Measurements from ENCODE around the gene ADAP2.
"Not testable (repeated sequence)": the region's sequence is repeated elsewhere in the genome, so short reads cannot be mapped to it uniquely, and the experiment has no call there.

ADAP2 gene

GRCh38 chr17:30975042-30975820, 53.5 kb downstream of the ADAP2 start:
- no peak overlapping the region for H3K27ac ChIP-seq
- TF ChIP-seq CTCF (IDR thresholded peaks at IDR 0.05) (no peak), ZFX (IDR thresholded peaks at IDR 0.05; ENCODE audit: borderline replicate concordance) (no peak)

- H3K27ac ChIP-seq = not testable (repeated sequence)
These were observed 58.2 kb downstream of the ADAP2 start for GRCh38 chr17:30979919-30980318.

GRCh38 chr17:30981531-30982519, 60.1 kb downstream of the ADAP2 start:
- no peak overlapping the region for H3K27ac ChIP-seq
- TF ChIP-seq CTCF (IDR thresholded peaks at IDR 0.05) = no peak
- TF ChIP-seq ZFX (IDR thresholded peaks at IDR 0.05; ENCODE audit: borderline replicate concordance) = no peak

- no peak overlapping the region for H3K27ac ChIP-seq
These were observed 61.1 kb downstream of the ADAP2 start for GRCh38 chr17:30982855-30983254.

GRCh38 chr17:30990458-30990857, 68.7 kb downstream of the ADAP2 start:
- no peak for TF ChIP-seq CTCF (IDR thresholded peaks at IDR 0.05)
- TF ChIP-seq ZFX (IDR thresholded peaks at IDR 0.05; ENCODE audit: borderline replicate concordance) = no peak
- H3K27ac ChIP-seq = no peak overlapping the region

More at GRCh38 chr17:30982855-30983254, 61.1 kb downstream of the ADAP2 start:
- TF ChIP-seq CTCF (IDR thresholded peaks at IDR 0.05) = no peak
- no peak for TF ChIP-seq ZFX (IDR thresholded peaks at IDR 0.05; ENCODE audit: borderline replicate concordance)

GRCh38 chr17:30992551-30992950, 70.8 kb downstream of the ADAP2 start:
- no peak for TF ChIP-seq CTCF (IDR thresholded peaks at IDR 0.05)
- TF ChIP-seq ZFX (IDR thresholded peaks at IDR 0.05; ENCODE audit: borderline replicate concordance) = no peak
- H3K27ac ChIP-seq = no peak overlapping the region

GRCh38 chr17:30995347-30995746, 73.6 kb downstream of the ADAP2 start:
- TF ChIP-seq CTCF (IDR thresholded peaks at IDR 0.05) = no peak
- TF ChIP-seq ZFX (IDR thresholded peaks at IDR 0.05; ENCODE audit: borderline replicate concordance) = no peak
- H3K27ac ChIP-seq = no peak overlapping the region

Data from 22Rv1 (cell line).